Body of pancreas (tissue), 4 donors: Measurements from ENCODE around the gene MIR17HG.
"Not testable (repeated sequence)": the region's sequence is repeated elsewhere in the genome, so short reads cannot be mapped to it uniquely, and the experiment has no call there.

Experiments
- CTCF ChIP-seq, 7 experiments: fragments of 450-650 bp in 4 of 7; fragments of 200-600 bp in 3 of 7; sonication (generic) in 3 of 7; IDR thresholded peaks; one replicate each; pipeline ENCODE4 v1.5.1; 2016 to 2019; ENCODE audit warnings: antibody characterized with exemption in 7 of 7
- POLR2A ChIP-seq, 3 donors: fragments of 450-650 bp; IDR thresholded peaks; one replicate each; pipeline ENCODE4 v1.6.1; 2016; ENCODE audit warnings: antibody characterized with exemption in 3 of 3, mild to moderate bottlenecking in 2 of 3

- not testable (repeated sequence) for TF ChIP-seq POLR2A, CTCF (IDR thresholded peaks at IDR 0.05)
Measured at GRCh38 chr13:91352891-91353290, 5.4 kb downstream of the MIR17HG start.
